ENCODE measurements around the gene SPNS3.
A peak's percentile ranks its signal among the peaks of the same experiment; 100 is the strongest.

SPNS3 gene

DNA sequence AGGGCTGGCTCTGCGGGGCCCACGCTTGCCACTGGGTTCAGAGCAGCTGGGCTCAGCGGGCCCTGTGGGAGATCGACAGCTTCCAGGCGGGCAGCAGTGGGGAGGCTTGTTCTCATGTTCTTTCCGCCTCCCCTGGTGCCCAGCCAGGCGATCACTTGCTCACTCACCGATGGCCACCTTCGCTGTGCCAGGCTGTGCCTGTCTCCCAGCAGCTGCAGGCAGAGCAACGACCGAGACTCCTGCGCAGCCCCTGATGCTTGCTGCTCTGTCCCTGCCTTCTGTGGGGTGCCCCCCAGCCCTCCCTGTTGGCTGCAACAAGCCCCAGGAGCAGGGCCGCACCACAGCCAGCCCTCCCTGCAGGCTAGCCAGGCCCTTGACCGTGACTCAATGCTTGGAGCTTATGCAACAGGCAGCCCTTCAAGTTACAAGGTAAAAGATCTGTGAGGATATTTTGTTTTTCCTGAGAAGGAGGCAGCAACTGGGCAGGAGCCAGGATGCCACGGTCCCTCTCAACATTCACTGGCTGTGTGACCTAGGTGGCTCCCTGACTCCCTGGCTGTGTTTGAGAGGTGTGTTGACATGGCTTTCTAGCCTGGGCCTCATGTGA lies 55.4 kb downstream of the SPNS3 start:
- no peak for DNase-seq (ENCODE audit: low read depth, low spot score)

DNA sequence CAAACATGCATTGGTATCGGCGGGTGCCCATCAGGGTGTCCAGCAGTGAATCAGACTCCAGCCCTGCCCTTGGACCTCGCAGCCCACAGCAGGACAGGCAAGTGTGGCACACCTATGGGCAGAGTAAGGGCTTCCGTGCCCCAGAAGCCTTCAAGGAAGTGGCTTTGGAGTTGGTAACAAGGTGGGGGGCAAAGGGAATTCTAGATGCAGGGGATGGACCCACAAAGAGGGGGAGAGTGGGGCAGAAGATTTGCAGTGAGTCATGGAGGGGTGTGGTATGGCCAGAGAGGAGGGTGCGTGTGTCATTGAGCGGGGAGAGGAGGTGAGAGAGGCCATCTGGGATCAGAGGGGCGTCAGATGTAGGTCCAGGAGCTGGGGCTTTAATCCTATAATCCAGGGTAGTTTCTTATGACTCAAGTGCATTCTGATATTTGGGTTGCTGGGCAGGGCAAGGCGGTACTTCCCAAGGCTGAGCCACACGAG lies 56.4 kb downstream of the SPNS3 start:
- DNase-seq (ENCODE audit: low read depth, low spot score): no peak

DNA sequence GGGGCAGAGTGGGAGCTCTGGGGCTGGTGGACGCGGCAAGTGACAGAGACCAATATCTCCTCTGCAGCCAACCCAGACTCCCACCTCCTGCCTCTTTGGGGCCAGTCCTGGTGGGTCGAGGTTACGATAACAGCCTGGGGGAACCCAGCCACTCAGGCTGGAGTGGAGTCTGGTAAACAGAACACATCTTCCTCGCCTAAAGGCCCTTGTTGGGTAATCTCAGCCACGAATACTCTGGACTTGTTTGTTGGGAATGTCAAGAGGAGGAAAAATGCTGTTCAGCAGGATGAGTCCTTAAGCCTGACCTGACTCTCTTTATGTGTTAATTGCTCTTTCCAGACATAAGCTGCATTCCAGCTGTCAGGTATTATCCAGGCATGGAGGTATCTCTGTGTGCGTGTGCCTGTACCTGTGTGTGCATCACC lies 56.9 kb downstream of the SPNS3 start:
- DNase-seq (ENCODE audit: low read depth, low spot score): no peak

DNA sequence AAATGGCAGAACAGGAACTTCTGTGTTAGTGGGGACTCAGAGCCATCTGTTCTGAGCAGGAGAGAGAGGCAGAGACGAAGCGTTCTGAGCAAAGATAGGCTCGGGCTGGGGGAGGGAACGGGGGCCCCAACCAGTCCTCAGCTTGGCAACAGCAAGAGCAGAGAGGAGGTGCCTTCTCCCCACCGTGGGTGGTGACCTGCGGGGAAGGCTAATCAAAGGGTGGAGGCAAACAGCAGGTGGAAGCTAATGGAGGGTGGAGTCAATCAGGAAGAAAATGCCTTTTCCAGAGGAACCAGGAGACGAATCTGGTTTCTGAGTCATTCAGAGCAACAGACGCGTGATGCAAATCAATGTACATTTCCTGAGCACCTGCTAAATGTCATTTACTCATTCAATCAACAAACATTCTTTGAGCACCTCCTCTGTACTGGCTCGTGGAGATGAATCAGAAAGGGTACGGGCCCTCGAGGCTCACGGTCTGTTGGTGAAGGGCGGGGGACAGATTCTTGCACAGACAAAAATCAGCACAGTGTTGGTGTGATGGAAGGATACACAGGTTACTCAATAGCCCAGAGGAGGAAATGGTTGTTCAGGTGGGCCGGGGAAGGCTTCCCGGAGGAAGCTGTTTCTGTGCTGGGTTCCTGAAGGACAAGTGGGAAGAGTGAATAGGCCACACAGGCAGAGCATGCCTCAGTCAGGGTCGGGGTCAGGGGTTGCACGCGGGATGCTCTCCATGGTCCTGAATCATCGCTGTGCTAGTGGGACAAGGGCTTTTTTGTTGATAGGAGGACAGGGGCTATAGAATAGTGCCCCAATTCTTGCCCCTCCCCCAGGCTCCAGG lies 59.2 kb downstream of the SPNS3 start:
- DNase-seq (ENCODE audit: low read depth, low spot score): peak; percentile 73

- DNase-seq (ENCODE audit: low read depth, low spot score): no peak
These were observed 63.5 kb downstream of the SPNS3 start for GRCh38 chr17:4497101-4497824.

- no peak for DNase-seq (ENCODE audit: low read depth, low spot score)
These were observed 65.0 kb downstream of the SPNS3 start, which contains the start of gene SPNS2 for GRCh38 chr17:4498461-4499397. SPNS2 (plus strand) TSS chr17:4498881; CDS start chr17:4499048, 167 bp downstream.

DNA sequence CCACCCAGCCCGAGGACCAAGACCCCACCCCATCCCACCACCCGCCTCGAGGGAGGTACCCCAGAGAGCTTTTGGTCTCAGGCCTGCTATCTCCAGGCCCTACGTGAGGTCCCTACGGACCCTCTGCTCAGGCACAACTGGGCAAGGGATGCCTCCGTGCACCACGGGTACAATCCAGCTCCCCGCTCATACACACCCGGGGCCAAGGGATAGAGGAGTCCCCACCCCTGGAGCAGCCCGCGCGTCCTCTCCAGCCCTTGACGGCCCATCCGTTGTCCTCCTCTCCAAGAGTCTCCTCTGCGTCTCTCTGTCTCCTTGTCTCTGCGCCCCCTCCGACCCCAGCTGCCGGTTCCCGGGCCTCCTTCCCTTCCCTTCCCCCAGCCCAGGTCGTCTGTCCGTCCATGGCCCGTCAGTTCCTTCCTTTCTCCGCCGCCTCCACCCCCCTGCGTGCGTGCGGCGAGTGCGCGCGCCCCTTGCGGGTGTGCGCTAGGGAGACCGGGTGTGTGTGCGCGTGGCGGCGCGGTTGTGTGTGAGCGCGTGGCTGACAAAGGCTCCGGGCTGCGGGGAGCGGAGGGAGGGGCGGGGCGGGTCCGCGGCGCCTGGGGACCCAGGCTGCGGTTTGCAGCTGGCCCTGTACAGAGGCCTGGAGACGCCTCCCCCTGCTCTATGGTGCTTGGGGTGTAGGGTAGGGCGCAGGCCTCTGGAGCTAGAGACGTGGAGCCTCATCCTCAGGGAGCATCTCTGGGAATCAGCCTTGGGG lies 65.9 kb downstream of the SPNS3 start:
- no peak for DNase-seq (ENCODE audit: low read depth, low spot score)

DNA sequence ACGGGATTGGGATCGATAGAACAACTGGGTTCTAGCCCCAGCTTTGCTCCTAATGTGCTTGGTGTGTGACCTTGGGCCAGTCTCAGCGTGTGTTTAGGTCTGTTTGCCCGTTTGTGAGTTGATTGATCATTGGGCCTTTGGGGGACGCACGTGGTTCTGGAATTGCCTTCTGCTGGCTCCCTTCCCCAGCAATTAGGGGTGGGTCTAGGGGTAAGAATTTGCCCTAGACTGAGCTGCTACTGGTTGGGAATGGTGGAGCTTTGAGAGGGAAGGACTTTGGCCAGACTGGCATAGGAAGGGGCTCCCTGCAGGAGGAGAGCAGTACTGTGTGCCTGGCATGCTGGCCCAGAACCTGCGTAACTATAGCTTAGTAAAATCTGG lies 66.4 kb downstream of the SPNS3 start:
- no peak for DNase-seq (ENCODE audit: low read depth, low spot score)

DNA sequence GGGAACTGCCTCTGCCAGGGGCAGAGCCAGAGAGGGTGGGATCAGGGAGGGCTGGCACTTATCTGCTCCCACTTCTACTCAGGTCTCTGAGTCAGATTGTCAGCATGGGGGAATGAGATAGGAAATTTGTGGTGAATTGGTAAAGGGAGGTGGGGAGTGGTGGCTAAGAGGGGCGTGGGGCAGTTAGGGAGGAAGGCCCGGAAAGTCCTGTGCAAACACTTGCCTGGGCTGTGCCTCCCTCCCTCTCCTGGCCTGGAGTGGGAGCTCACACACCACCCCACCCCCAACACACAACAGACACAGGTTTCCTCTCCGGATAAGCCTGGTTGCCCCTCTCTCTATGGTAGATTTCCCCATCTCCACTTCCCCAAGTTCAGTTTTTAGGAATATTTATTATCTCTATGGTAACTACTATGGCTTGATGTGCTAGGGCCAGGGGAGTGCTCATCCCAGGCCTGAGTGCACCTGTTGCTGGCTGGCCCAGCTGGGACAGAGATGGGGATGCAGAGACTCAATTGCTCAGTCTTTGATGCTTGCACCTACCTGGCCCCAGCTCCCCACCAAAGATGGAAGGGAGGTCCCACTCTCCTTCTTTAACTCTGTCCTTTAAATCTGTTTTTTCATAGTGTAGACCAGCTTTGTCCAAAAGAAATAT lies 67.7 kb downstream of the SPNS3 start:
- DNase-seq (ENCODE audit: low read depth, low spot score): no peak

GRCh38 chr17:4502466-4503154 lies 68.9 kb downstream of the SPNS3 start:
- DNase-seq (ENCODE audit: low read depth, low spot score): no peak

DNA sequence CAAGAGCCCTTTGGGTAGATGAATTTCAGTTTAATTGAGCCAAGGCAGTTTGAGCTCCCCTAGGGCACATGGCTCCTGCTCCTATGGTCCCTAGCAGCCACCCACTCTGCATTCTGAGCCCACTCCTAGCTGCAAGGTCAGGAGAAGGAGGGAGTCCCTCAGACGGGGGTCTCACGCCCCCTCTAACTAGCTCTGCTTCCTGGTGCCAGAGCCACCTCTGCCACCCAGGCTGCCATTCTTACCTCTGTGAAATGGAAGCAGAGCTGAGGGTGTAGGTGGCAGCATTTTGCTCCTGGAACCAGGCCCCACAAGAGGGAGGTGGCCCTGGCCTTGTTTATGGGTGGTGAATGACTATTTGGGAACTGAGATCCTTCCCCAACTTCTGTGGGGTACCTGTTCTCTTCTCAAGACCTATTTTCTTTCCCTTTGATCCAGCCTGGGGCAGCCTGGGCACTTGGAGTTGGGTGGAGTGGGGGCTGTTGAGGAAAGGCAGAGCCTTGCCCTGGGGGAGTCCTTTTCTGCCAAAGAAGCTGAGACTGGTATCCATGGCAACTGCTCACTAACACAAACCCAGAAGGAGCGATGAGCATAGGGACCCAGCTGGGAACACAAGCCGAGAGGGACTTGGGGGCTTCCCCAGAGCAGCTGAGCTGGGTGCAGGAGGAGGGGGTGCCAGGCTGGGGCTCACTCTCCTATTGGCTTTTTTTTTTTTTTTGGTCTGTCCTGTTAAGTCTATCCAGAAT lies 69.7 kb downstream of the SPNS3 start:
- DNase-seq (ENCODE audit: low read depth, low spot score): no peak

DNA sequence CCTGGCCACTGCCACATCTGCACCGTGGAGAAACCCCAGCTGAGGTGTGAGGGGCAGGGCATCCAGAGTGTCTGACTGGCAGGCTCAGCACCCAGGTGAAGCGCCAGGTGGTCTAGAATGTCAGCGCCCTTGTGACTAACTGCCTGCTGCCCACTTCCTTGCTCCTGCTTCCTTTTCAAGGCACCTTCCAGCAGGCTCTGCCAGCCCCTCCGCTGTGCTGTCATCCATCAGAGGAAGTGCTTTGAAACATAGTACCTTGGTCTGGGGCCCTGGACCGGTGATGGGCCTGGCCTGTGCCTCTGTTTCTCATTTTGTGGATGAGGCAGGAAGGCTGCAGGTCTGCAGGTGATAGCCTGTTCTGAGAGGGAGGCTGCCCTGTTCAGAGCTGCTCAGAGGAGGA lies 70.4 kb downstream of the SPNS3 start:
- DNase-seq (ENCODE audit: low read depth, low spot score): no peak

- no peak for DNase-seq (ENCODE audit: low read depth, low spot score)
These were observed 71.4 kb downstream of the SPNS3 start for GRCh38 chr17:4505187-4505586.

DNA sequence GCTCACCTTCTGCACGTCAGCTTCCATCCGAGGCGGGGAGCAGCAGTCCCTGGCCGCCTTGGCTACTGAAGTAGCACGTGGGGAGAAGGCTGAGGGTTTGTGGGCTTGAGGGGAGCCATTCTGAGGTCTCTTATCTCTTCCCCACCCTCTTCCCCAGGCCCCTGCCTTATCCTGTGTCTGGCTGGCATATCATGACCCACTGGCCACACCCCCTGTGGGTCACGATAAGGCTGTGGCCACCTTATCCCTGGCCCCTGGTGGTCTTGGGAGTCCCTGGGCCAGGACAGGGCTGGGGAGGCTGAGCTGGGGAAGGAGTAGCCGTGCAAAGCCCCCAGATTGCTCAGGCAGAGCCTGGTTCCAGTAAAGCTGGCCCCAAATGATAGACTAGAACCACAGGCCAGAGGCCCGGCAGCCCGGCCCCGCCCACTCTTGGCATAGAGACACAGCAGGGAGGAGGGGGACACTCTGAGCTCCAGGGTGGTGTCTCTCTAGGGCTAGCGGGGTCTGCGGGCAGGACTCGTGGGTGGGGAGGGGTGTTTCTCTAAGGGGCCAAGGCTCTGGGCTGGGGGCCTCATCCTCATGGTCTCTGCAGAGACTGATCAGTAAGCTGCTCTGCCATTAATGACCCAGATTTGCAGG lies 72.6 kb downstream of the SPNS3 start:
- no peak for DNase-seq (ENCODE audit: low read depth, low spot score)

GRCh38 chr17:4506892-4507291 lies 73.2 kb downstream of the SPNS3 start:
- no peak for DNase-seq (ENCODE audit: low read depth, low spot score)

- no peak for DNase-seq (ENCODE audit: low read depth, low spot score)
These were observed 73.8 kb downstream of the SPNS3 start for GRCh38 chr17:4507361-4508111.

DNA sequence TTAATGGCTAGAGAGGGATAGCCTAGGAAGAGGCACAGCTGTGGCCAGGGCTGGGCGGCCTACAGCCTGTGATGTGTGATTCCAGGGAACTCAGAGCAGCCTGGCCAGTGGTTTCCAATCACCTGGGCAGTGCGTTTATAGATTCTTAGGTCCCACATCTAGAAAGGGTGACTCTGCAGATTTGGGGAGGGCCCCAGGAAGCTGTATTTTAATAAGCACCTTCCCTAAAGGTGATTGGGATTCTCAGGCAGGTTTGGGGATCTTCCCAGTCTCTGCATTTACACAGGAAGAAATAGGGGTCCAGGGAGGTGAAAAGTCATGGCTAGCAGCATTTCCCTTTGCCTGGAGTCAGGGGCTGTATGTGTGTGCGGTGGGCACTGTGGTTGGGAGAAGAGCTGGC lies 74.5 kb downstream of the SPNS3 start:
- DNase-seq (ENCODE audit: low read depth, low spot score): no peak
